OCI-LY3 (cell line): ENCODE results near the gene SLC10A3.

Experiments
- CTCF ChIP-seq: fragments of 200-600, 300-600 bp; sonication (generic); IDR thresholded peaks from 2 replicates; pipeline ENCODE4 v1.5.1; 2014; ENCODE audit warnings: antibody characterized with exemption, low read length, low read depth
- EZH2phosphoT487 ChIP-seq: fragments of 200-600 bp; shearing (Covaris generic); IDR thresholded peaks from 2 replicates; pipeline ENCODE4 v1.6.1; 2018; ENCODE audit warnings: antibody characterized with exemption, mixed run types, low read depth

DNA sequence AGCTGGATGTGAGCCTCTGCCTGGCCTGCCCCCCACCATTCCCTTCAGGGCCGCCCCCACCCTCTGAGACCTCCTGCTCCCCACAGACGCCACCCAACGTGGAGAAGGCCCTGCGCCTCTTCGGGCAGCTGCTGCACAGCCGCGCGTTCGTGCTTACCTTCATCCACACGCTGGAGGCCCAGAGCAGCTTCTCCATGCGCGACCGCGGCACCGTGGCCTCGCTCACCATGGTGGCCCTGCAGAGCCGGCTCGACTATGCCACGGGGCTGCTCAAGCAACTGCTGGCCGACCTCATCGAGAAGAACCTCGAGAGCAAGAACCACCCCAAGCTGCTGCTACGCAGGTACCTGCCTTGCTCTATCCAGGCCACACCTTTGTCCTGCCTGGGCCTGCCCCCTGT is 22.2 kb downstream of the SLC10A3 start:
- TF ChIP-seq CTCF = no peak
- no peak for TF ChIP-seq EZH2phosphoT487
